ENCODE results near the gene CYP2F1. TPM values are rescaled to one million over a fixed set of nuclear protein-coding genes. Genes with fewer than 3 reads are reported as not detected.

CYP2F1 gene
- total and polyA plus RNA-seq, 9 of the 15 experiments (the other 6 are each of a cell fraction or from before 2014, with no cell fraction given) = 0.03 to 0.77 (median 0.18) TPM; not detected in 1

DNA sequence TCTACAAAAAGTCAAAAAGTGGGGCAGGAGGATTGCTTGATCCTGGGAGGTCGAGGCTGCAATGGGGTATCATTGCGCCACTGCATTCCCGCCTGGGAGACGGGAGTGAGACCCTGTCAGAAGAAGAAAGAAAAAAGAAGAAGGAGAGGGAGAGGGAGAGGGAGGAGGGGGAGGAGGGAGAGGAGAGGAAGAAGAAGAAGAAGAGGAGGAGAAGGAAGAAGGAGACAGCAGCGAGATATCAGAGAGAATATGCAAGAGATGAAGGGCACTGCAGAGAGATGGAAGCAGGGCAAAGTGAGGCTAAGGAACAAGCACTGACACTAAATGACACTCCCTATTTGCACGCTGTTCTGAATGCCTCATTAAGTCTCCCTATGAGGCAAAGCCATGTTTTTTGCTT, 14.5 kb downstream of the CYP2F1 start:
- intact Hi-C loops (cut with micrococcal nuclease) (loop anchor here (5.0 kb wide), 1 partner anchor 134 kb away; the partner anchor contains the start of gene HNRNPUL1), in situ Hi-C loops (cut with MboI) (no loop called here)
- H3K27ac ChIP-seq (ENCODE audit: extremely low read depth, low read depth, low read length) = no peak overlapping the region
- DNase-seq (ENCODE audit: extremely low read depth in 1 of 4, low spot score in 3 of 4) (no peak), ATAC-seq (no peak), FAIRE-seq (no peak)
- H3K4me3 ChIP-seq = no peak overlapping the region
- H3K79me2 ChIP-seq (ENCODE audit: control insufficient read depth, insufficient read depth, low read length) = no peaks in the 10 kb centered on the region
- peaks cover 0 to 8% of the 10 kb centered on the region in 2 experiments; a peak in 4 of 5 replicates for H3K27me3 ChIP-seq (ENCODE audit: control insufficient read depth in 2 of 2, insufficient read depth in 2 of 2, low read length in 2 of 2)
- H3K4me2 ChIP-seq (ENCODE audit: insufficient read depth, low read length) = no peak overlapping the region
- H2AFZ ChIP-seq (ENCODE audit: low read depth, low read length) = no peak overlapping the region
- no peak overlapping the region for H3K9ac ChIP-seq (ENCODE audit: insufficient read depth in 1 of 2, low read depth in 2 of 2, low read length in 2 of 2)
- no TSS peak for BruUV-seq (replicated peaks)
- H3K9me3 ChIP-seq (replicated peaks; ENCODE audit: control insufficient read depth, insufficient read depth, low read depth, low read length) = no peaks in the 10 kb centered on the region
- no peaks in the 10 kb centered on the region for H3K36me3 ChIP-seq (ENCODE audit: control insufficient read depth, insufficient read depth, low read length)
- TF ChIP-seq ID3 (CRISPR knock-in tag; IDR thresholded peaks at IDR 0.05) (no peak), ID3 (tag; IDR thresholded peaks at IDR 0.05) (no peak), MEF2D (tag; conservative IDR thresholded peaks at IDR 0.05; ENCODE audit: low read depth) (no peak), ATF2 (CRISPR knock-in tag; IDR thresholded peaks at IDR 0.05) (no peak)
- TF ChIP-seq, protein P1, sequence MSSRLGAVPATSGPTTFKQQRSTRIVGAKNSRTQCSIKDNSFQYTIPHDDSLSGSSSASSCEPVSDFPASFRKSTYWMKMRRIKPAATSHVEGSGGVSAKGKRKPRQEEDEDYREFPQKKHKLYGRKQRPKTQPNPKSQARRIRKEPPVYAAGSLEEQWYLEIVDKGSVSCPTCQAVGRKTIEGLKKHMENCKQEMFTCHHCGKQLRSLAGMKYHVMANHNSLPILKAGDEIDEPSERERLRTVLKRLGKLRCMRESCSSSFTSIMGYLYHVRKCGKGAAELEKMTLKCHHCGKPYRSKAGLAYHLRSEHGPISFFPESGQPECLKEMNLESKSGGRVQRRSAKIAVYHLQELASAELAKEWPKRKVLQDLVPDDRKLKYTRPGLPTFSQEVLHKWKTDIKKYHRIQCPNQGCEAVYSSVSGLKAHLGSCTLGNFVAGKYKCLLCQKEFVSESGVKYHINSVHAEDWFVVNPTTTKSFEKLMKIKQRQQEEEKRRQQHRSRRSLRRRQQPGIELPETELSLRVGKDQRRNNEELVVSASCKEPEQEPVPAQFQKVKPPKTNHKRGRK (tag; IDR thresholded peaks at IDR 0.05) = peak; percentile 68
- 47% methylated on average over 5 of the region's 6 CpGs for WGBS (ENCODE audit: insufficient coverage, low coverage, missing lambda C conversion rate)
- ChIA-PET CTCF (ENCODE audit: low intra/inter-chr PET ratio) (no interaction called here), POLR2A (no interaction called here)
- no peaks in the 10 kb centered on the region for H3K9me1 ChIP-seq (ENCODE audit: control insufficient read depth, insufficient read depth, low read length)
- no peaks in the 10 kb centered on the region for H4K20me1 ChIP-seq (replicated peaks; ENCODE audit: control insufficient read depth, insufficient read depth, low read length)
- H3K4me1 ChIP-seq (replicated peaks in 1 of 2; ENCODE audit: control insufficient read depth in 2 of 2, insufficient read depth in 2 of 2, low read length in 2 of 2) = peaks cover 0 to 13% of the 10 kb centered on the region in 2 experiments; a peak in 3 of 5 replicates
